Small intestine (tissue), 7 donors: ENCODE data around the gene PVALB. TPM values are rescaled to one million over a fixed set of nuclear protein-coding genes. Genes with fewer than 3 reads are reported as not detected.

Source experiments
- DNase-seq, 2 donors: peaks; one replicate each; pipeline versions ENCODE4 v3.0.0 to v3.0.0-alpha.2; 2013
- FAIRE-seq: peaks from 2 replicates; lab custom pipeline; 2012; peaks lifted over from hg19 to GRCh38; lab: Jason Lieb, UNC
- H3K27ac ChIP-seq, 3 donors: one replicate each; pipeline ENCODE4 v1.5.1; 2013; ENCODE audit warnings: low read length in 2 of 3, mild to moderate bottlenecking in 2 of 3, control low read depth in 1 of 3, inconsistent platforms in 1 of 3, low read depth in 1 of 3, moderate library complexity in 1 of 3
- H3K27me3 ChIP-seq, 3 donors: one replicate each; pipeline ENCODE4 v1.6.1; 2013; ENCODE audit warnings: low read length in 3 of 3, inconsistent platforms in 1 of 3; ENCODE audit not compliant: control insufficient read depth in 3 of 3, insufficient read depth in 3 of 3
- H3K36me3 ChIP-seq, 3 donors: one replicate each; pipeline ENCODE4 v1.6.1; 2013; ENCODE audit warnings: low read length in 3 of 3, inconsistent platforms in 1 of 3, low read depth in 1 of 3, mild to moderate bottlenecking in 1 of 3, moderate library complexity in 1 of 3; ENCODE audit not compliant: control insufficient read depth in 3 of 3, insufficient read depth in 2 of 3
- H3K4me1 ChIP-seq, 3 donors: one replicate each; pipeline ENCODE4 v1.6.1; 2013; ENCODE audit warnings: low read length in 2 of 3, inconsistent platforms in 1 of 3, low read depth in 1 of 3, mild to moderate bottlenecking in 1 of 3, moderate library complexity in 1 of 3; ENCODE audit not compliant: control insufficient read depth in 3 of 3, insufficient read depth in 2 of 3
- H3K4me3 ChIP-seq, 3 donors: one replicate each; pipeline ENCODE4 v1.5.1; 2013; ENCODE audit warnings: low read length in 3 of 3, control low read depth in 1 of 3, inconsistent platforms in 1 of 3, low read depth in 1 of 3, mild to moderate bottlenecking in 1 of 3, moderate library complexity in 1 of 3
- H3K9me3 ChIP-seq, 2 donors: one replicate each; pipeline ENCODE4 v1.6.1; 2013; ENCODE audit warnings: low read depth in 1 of 2, low read length in 1 of 2; ENCODE audit not compliant: control insufficient read depth in 2 of 2, insufficient read depth in 1 of 2
- WGBS, 3 donors: extraction: QIAGEN DNeasy Blood & Tissue Kit; methylation state at CpG; one replicate each; pipeline ENCODE4 v1.1.7; 2013; 5-methylcytosine and 5-hydroxymethylcytosine counted together
- polyA plus RNA-seq, 4 donors: library from polyadenylated mRNA; stranded (reverse) in 3 of 4; unstranded in 1 of 4; fragments of 200-250 nt in 3 of 4; fragments of 120-200 nt in 1 of 4; gene quantifications; one replicate each; pipeline versions ENCODE4 v1.2.1 to v1.2.3, GENCODE V29; 2013
- donor health status: healthy with polysubstance abuse.
- donor health status: control.
- donor health status: control.
- donor health status: Bipolar disorder and iron deficiency.
- donor health status: healthy.

Gene PVALB
- polyA plus RNA-seq, 4 donors = 0.27 TPM; not detected in 3

- FAIRE-seq (no peak), DNase-seq (no peak)
- Histone ChIP-seq H3K36me3 (no peaks in the 10 kb centered on the region), H3K4me3 (no peak overlapping the region), H3K27ac (no peak overlapping the region), H3K27me3 (peaks cover 0 to 7% (median 0%) of the 10 kb centered on the region in 3 donors), H3K4me1 (no peaks in the 10 kb centered on the region), H3K9me3 (no peaks in the 10 kb centered on the region)
- WGBS, 3 donors = 73 to 77% (median 75%) methylated on average over 6 of the region's 6 CpGs
Measured at GRCh38 chr22:36826262-36826661, 9.4 kb upstream of the PVALB start.

GRCh38 chr22:36824655-36825054, 7.8 kb upstream of the PVALB start:
- Histone ChIP-seq H3K27me3 (peaks cover 0 to 10% (median 2%) of the 10 kb centered on the region in 3 donors), H3K4me1 (no peaks in the 10 kb centered on the region), H3K4me3 (no peak overlapping the region), H3K27ac (no peak overlapping the region), H3K9me3 (no peaks in the 10 kb centered on the region), H3K36me3 (no peaks in the 10 kb centered on the region)
- DNase-seq (no peak), FAIRE-seq (no peak)
- 82 to 95% (median 89%) methylated on average over 2 of the region's 2 CpGs for WGBS, 3 donors

GRCh38 chr22:36823186-36823839, 6.5 kb upstream of the PVALB start:
- FAIRE-seq = no peak
- peaks cover 4 to 23% (median 9%) of the 10 kb centered on the region in 3 donors for H3K27me3 ChIP-seq
- H3K36me3 ChIP-seq = no peaks in the 10 kb centered on the region
- DNase-seq = no peak
- H3K9me3 ChIP-seq = no peaks in the 10 kb centered on the region
- H3K27ac ChIP-seq = no peak overlapping the region
- no peak overlapping the region for H3K4me3 ChIP-seq
- H3K4me1 ChIP-seq = no peaks in the 10 kb centered on the region
- 48 to 50% (median 49%) methylated on average over 17 of the region's 17 CpGs for WGBS, 3 donors

GRCh38 chr22:36822581-36822980, 5.7 kb upstream of the PVALB start:
- no peaks in the 10 kb centered on the region for H3K4me1 ChIP-seq
- no peak for FAIRE-seq
- H3K36me3 ChIP-seq = no peaks in the 10 kb centered on the region
- WGBS, 3 donors = 60 to 74% (median 68%) methylated on average over 6 of the region's 6 CpGs
- H3K27ac ChIP-seq = no peak overlapping the region
- H3K4me3 ChIP-seq = no peak overlapping the region
- H3K27me3 ChIP-seq = peaks cover 4 to 30% (median 16%) of the 10 kb centered on the region in 3 donors
- DNase-seq = no peak
- no peaks in the 10 kb centered on the region for H3K9me3 ChIP-seq

- peaks cover 14 to 63% (median 38%) of the 10 kb centered on the region in 3 donors for H3K27me3 ChIP-seq
- no peaks in the 10 kb centered on the region for H3K36me3 ChIP-seq
- H3K4me3 ChIP-seq = no peak overlapping the region
- H3K4me1 ChIP-seq = no peaks in the 10 kb centered on the region
- H3K9me3 ChIP-seq = no peaks in the 10 kb centered on the region
- FAIRE-seq (no peak), DNase-seq (no peak)
- WGBS, 3 donors = 32 to 40% (median 34%) methylated on average over 9 of the region's 9 CpGs
- H3K27ac ChIP-seq = no peak overlapping the region
Measured at GRCh38 chr22:36819112-36819511, 2.3 kb upstream of the PVALB start.

GRCh38 chr22:36818010-36818642, 1.3 kb upstream of the PVALB start:
- FAIRE-seq = no peak
- Histone ChIP-seq H3K4me3 (no peak overlapping the region), H3K36me3 (no peaks in the 10 kb centered on the region), H3K27ac (no peak overlapping the region), H3K9me3 (no peaks in the 10 kb centered on the region), H3K27me3 (peaks cover 14 to 67% (median 43%) of the 10 kb centered on the region in 3 donors), H3K4me1 (no peaks in the 10 kb centered on the region)
- no peak for DNase-seq
- 54 to 76% (median 65%) methylated on average over 6 of the region's 6 CpGs for WGBS, 3 donors

- Histone ChIP-seq H3K27me3 (peaks cover 14 to 67% (median 43%) of the 10 kb centered on the region in 3 donors), H3K4me3 (no peak overlapping the region), H3K4me1 (no peaks in the 10 kb centered on the region), H3K36me3 (no peaks in the 10 kb centered on the region), H3K9me3 (no peaks in the 10 kb centered on the region), H3K27ac (no peak overlapping the region)
- 31 to 41% (median 31%) methylated on average over 5 of the region's 5 CpGs for WGBS, 3 donors
- FAIRE-seq = no peak
- no peak for DNase-seq
Measured at GRCh38 chr22:36817525-36817848, 652 bp upstream of the PVALB start.

- no peak overlapping the region for H3K4me3 ChIP-seq
- WGBS, 3 donors = 3 to 8% (median 5%) methylated on average over 12 of the region's 12 CpGs
- FAIRE-seq = no peak
Measured at GRCh38 chr22:36816339-36816635, 548 bp downstream of the PVALB start.

More at GRCh38 chr22:36816339-36816635, 548 bp downstream of the PVALB start:
- Histone ChIP-seq H3K36me3 (no peaks in the 10 kb centered on the region), H3K27me3 (peaks cover 14 to 70% (median 43%) of the 10 kb centered on the region in 3 donors), H3K4me1 (no peaks in the 10 kb centered on the region), H3K27ac (no peak overlapping the region), H3K9me3 (no peaks in the 10 kb centered on the region)
- no peak for DNase-seq
